Bone marrow (tissue), 2 donors: Measurements from ENCODE around the gene TBC1D21.

Experiments
- DNase-seq, 2 donors: peaks; one replicate each; lab custom pipeline; 2025; lab: John Stamatoyannopoulos, UW

Gene TBC1D21

DNA sequence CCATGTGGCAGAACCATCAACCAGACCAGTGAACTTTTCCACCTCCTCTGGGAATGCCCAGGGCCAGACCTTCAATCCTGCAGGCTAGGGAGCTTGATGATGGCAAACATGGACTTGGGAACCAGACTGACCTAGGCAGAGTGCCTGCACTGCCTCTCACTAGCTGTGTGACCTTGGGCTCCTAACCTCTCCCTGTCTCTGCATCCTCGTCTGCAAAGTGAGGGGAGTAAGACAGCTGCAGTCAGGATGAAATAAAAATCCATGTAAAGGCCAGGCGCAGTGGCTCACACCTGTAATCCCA is 35.4 kb downstream of the TBC1D21 start:
- DNase-seq = no peak

DNA sequence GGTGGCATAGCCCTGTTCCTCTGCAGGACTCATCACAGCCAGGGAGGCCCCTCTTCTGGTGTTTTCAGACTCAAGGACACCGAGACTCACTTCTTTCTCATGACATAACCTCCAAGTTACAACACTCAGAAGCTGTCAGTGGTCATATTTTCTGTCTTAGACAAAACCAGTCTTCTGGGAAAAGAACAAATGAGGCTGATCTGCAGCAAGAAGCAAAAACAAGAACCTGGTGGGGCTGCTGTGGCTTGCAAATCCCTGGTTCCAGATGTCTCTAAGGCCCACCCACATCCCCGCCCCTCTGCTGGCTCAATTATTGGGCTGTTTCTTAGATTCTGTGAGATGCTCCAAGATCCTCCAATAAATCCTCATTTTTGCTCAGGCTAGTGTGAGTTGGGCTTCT is 36.3 kb downstream of the TBC1D21 start:
- no peak for DNase-seq

DNA sequence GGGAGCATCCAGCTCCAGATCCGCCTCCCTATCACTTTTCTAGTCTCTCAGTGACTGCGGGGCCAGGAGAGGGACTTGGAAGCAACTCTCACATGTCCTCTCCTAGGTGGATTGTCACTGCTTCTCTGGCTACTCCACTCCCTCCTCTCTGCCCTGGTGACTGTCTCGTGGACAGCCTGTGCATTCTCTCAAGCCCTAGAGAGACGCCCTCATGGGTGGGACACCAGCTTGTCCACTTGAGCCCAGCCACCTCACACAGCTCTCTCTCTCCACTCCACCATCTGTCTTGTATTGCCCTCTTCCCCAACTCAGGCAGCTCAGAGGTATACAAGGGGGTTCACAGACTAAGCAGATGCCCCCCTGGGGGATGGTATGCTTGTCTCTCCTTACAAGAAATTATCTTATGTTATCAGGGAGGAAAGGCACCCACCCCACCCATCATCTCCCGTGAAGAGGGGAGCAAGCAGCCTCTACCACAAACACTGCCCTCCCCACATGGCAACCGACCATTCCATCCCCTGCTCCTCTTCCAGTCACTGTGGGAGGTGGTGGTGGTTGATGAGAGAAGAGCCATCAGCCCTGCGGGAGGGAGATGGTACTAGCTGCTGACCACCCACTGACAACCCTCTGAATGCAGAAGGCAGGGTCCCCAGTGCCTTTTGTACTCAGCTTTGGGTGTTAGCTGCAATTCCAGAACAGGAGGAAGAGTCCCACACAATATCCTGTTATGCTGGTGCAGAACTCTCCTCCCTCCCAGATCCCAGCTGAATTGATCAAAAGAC is 37.3 kb downstream of the TBC1D21 start:
- DNase-seq = no peak

DNA sequence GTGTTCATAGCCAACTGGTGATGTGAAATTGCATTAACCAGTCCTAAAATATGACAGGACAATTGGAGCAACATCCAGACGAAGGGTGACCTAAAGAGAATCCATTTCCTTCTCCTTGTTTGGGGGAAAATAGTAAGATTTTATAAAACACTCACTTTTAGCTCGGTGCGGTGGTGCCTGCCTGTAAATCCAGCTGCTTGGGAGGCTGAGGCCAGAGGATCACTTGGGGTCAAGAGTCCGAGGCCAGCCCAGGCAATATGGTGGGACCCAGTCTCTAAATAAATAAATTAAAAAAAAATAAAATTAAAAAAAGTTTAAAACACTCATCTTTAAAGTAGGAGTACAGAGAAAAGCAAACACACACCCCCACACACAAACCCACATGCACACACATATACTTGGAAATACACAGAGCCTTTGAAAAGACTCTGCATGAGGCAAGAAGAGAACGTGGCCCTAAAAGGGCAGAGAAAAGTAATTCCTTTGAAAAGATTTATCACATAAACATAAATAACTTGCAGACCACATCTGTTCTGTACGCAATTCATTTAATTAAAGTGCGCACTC is 38.7 kb downstream of the TBC1D21 start:
- DNase-seq = no peak

DNA sequence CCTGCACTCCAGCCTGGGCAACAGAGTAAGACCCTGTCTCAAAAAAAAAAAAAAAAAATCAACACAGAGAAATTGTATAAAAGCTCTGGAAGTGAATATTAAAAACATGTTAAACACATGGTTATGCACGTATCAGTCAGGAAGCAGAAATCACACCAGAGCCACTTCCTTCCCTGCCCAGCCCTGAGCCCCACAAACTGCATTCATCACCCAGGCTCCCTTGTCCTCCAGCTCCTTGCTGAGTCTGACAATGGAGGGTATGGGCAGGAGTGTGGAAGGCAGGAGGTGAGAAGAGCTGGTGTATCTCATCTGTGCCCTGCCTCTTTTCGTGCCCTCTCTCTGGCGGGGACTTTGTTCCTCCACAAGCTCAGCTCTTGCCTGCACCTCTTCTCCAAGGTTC is 40.8 kb downstream of the TBC1D21 start:
- peak in 1 of 2 donors; percentile 6 for DNase-seq

DNA sequence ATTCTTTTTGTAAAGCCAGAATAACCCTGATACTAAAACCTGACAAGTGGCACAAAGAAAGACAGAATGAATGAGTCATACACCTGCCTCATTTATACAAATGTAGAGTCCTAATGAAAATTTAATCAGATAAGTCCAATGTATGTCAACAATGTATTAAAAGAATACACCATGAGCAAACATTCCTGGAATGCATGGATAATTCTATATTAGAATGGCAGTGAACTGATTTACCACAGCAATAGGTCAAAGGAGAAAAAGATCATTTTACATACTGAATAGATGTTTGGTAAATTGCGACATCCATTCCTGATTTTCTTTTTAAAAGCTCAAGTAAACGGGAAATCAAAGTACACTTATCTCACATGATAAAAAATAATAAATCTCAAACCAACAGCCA is 41.7 kb downstream of the TBC1D21 start:
- DNase-seq = no peak

DNA sequence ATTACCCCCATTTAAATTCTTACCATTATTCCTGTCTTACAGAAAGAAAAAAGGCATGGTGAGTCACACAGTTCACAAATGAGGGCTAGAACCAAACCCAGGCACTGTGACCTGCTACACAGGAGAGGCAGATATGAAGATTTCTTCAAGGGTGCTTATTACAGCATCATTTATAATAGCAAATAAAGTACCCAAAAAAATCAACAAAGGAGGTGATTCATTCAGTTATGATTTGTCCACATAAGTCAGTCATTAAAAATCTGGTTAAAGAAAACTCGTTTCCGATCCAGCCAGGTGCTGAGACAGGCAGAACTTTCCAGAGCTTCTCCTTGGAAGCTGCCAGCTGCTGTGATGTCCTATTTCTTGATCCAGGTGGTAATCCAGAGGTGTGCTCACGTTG is 45.4 kb downstream of the TBC1D21 start:
- DNase-seq = no peak

DNA sequence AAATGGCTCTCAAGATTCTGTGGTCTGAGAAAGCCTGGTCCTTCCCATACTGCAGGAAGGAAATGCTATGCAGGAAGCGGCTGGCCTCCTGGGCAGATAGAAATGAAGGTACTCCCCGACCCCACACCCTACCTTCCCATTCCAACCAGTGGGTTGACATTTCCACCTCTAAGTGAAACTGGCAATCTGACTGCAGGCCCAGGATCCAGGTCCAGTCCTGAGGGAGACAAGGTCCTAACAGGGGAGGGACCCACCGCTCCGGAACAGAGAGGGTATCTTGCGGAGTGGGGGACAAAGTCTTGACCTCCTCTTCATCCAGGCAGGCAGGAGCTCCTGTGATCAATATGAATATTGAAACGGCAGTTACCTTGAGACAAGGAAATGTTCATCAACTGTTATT is 46.3 kb downstream of the TBC1D21 start:
- no peak for DNase-seq

DNA sequence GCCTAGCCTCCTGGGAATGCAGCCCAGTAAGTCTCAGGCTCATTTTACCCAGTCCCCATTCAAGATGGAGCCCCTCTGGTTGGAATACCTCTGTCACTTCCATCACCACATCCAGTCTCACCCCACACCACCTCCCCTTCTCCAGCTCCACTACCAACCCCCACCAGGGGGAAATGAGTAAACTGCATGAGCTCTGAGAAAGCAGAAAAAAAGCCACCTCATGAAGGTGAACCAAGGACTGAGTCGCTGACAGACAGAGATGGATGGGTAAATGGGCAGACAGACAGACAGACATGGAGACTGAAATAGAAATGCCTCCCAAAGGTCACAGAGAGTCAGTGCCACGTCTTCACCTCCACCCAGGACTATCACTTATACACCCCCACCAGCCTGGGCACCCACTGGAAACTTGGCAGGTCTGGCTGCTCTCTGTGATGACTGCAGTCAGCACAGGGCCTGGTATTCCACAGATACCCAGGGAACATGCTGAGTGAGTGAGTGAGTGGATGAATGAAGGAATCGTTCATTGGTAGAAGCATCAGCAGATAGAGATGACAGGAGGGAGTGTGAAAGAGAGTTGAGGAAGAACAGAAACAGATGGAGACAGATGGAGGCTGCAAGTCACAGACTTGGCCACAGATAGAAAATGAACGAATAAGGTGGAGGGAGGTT is 48.0 kb downstream of the TBC1D21 start:
- DNase-seq = no peak

DNA sequence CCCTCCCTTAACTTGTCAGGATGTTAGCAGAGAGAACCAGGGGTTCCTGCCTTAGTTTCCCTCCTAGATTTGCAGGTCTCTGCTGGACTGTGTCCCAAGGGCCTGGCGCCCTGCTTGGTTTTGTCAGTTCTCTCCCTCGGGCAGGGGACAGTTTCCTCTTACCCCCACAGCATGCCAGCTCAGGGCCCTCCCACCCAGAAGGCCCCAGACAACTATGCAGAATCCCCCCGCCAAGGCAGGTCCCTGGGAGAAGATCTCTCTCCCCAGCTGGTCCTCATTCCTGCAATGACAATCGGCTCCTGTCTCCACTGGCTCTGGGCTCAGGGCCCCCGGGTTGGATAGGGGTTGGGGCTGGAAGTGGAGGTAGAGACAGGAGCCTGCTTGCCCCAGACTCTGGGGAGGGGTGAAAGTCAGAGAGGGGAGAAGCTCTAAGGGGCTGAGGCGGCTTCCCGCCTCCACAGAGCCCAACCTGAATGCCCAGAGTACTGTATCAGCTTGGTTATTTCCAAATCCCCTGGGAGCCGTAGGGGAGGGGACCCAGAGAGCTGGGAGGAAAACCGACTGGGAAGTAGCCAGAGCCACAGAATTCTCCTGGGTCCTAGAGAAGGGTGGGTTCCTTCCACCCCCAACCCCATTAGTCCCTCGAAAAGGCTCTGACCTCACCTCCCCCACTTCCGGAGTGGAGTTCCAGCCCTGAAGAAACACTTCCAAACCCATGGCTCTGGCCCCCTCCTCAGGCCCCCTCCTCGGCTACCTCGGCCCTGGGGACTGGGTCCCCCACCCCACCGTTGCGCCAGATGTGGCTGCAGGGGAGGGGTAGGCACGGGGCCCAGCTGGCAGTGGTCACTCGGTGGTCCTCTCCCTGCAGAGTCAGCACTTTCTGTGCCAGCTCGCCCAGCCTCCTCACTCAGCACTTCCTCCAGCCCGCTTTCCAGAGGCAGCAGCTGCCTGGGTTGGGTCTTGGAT is 49.1 kb downstream of the TBC1D21 start:
- DNase-seq = no peak

DNA sequence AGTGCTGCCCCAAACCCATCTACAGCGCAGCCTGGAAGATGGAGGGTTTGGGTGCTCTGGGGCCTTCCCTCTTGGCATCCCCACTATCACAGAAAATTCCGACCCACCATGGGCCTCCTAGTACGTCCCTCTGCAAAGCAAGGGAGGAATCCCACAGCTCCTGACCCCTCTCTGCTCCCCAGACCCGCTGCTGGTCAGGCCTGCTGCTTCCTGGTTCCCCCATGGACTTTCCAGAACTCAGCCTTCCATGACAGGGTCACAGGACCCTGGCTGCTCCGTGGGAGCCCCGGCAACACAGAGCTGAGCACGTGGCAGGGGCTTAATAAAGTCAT is 49.8 kb downstream of the TBC1D21 start:
- no peak for DNase-seq

DNA sequence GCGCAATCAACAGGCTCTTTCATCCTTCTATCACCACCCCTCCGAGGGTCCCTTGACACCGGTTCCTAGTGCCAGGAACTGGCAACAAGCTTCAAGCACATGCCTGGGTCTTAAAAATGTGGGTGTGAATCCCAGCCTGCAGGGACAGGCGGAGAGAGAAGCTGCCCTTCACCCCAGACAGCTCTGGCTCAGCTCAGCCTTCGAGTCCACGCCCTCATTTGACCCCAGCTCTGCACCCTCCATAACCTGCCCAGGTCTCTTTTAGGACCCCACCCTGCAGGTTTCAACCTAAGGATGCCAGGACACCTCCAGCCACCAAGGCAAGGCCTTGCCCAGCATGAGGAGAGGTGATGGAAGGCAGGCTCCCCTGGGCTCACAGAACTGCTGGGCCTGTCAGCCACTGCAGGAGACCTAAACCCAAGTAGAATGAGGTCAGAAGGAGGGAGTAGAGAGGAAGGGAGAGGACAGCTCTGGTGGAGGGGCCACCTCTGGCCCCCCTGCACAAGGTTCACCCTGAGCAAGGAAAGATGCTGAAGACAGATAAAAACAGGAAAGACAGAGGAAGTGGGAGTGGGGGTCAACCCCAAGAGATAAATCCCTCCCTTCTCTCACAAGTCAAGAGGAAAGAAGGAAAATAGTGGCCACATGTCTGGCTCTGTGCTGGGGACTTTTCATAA is 50.3 kb downstream of the TBC1D21 start:
- no peak for DNase-seq

DNA sequence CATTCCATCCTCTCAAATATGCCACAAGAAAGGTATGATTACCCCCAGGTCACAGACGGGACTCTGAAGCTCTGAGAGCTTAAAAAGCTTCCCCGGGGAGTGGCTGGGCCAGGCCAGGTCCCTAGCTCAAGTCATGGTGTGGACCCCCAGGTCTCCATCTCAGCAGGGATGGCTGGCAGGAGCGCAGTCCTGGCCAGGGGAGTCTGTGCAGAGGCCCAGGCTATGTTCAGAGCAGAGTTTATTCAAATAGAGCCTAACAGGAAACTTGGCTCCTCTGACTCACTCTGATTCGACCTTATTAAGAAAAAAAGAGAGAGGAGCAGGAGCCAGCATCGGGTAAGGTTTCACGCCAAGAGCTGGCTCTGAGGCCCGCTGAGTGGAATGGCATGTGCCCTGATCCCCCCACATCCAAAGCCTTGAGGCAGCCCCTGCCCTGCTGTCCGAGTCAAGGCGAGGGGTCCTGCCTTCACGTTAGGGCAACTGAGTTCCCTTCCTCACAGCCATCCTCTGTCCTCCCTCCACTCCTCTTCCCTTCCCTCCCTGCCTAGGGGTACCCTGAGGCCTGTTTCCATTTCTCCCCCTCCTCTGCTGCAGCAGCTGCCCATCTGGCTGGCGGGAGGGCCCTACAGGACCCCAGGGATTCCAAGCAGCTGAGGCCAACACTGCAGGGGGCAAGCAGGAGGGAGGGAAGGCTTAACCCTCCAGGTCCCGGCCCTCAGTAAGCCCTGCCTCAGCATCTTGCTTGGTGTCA is 51.0 kb downstream of the TBC1D21 start:
- peak in 1 of 2 donors; percentile 25 for DNase-seq

DNA sequence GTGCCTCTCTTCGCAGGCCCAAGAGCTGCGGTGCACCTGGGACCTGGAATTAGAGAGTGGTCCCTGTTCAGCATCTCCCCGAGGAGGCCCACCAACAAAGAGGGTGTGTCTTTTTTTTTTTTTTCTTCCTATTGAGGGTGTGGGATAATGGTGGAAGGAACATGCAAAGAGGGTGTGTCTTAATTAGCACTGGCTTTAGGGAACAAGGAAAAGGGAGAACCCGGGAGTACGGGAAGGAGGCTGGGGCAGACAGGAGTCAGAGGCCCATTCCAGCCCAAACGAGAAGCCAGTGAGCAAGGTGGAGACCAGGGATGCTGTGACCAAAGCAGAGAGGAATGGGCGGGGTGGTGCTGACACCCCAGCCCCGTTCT is 52.5 kb downstream of the TBC1D21 start:
- DNase-seq = no peak

DNA sequence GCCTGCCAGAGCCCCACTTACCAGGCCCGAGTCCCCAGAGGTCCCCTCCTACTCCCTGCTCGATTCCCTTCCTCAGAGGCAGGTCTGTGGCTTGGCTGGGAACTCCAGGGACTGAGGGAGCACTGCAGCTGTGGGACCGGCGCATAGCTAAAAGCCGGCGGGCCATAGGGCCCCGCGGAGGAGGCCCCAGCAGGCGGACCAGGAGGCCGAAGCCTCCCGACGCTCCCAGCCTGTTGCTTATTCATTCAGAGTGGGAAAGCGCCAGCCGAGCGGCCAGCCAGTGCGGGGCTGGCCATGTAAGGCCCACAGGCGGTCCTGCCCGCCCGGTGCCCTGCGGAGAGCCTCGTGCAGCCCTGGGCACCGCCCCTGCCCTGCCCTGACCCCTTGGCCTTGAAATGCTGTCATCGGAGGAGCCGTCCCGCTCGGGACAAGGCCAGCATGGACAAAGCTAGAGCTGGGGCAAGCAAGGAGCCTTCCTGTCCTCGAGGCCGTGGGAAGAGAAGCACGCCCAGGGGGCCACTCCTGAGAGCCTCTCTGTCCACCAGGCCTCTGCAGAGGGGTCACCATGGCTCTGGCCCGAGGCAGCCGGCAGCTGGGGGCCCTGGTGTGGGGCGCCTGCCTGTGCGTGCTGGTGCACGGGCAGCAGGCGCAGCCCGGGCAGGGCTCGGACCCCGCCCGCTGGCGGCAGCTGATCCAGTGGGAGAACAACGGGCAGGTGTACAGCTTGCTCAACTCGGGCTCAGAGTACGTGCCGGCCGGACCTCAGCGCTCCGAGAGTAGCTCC is 53.0 kb downstream of the TBC1D21 start, which contains the start of gene LOXL1:
Gene LOXL1, plus strand, starts transcription at position 244 of the 784 bp plus-strand sequence. Its CDS starts 322 bp downstream, at position 566.
- no peak for DNase-seq

DNA sequence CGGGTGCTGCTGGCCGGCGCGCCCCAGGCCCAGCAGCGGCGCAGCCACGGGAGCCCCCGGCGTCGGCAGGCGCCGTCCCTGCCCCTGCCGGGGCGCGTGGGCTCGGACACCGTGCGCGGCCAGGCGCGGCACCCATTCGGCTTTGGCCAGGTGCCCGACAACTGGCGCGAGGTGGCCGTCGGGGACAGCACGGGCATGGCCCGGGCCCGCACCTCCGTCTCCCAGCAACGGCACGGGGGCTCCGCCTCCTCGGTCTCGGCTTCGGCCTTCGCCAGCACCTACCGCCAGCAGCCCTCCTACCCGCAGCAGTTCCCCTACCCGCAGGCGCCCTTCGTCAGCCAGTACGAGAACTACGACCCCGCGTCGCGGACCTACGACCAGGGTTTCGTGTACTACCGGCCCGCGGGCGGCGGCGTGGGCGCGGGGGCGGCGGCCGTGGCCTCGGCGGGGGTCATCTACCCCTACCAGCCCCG is 53.7 kb downstream of the TBC1D21 start:
- no peak for DNase-seq

DNA sequence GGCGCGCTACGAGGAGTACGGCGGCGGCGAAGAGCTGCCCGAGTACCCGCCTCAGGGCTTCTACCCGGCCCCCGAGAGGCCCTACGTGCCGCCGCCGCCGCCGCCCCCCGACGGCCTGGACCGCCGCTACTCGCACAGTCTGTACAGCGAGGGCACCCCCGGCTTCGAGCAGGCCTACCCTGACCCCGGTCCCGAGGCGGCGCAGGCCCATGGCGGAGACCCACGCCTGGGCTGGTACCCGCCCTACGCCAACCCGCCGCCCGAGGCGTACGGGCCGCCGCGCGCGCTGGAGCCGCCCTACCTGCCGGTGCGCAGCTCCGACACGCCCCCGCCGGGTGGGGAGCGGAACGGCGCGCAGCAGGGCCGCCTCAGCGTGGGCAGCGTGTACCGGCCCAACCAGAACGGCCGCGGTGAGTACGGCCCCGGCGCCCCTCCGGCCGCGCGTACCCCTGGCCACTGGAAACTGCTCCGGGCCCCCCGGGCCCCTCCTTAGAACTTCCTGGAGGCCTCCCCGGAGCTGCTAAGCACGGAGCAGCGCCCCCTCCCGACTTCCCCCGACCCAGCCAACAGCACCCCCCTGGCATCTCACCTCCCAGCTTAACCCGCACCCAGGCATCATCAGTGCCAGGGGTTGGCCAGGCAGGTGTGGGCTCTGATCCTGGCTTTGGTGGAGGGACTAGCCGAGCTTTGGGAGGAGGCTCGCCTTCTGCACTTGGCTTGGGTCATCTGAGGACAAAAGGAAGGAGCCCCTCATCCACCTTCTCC is 54.3 kb downstream of the TBC1D21 start:
- peak in 1 of 2 donors; percentile 58 for DNase-seq

DNA sequence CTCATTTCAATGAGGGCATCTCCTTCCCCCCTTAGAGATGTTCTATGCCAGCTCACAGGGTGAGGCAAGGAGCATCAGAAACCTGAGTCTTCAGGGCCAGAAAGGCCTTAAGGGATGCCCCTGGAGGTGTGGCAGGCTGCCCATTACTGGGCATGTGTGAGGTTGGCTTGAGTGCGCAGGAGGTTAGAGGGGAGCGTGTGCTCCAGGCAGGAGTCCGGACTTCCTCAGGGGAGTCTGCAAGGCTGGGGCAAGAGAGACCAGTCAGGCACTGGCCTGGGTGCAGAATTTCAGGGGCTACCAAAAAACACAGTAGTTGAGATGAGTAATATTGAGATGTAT is 54.8 kb downstream of the TBC1D21 start:
- DNase-seq = no peak

DNA sequence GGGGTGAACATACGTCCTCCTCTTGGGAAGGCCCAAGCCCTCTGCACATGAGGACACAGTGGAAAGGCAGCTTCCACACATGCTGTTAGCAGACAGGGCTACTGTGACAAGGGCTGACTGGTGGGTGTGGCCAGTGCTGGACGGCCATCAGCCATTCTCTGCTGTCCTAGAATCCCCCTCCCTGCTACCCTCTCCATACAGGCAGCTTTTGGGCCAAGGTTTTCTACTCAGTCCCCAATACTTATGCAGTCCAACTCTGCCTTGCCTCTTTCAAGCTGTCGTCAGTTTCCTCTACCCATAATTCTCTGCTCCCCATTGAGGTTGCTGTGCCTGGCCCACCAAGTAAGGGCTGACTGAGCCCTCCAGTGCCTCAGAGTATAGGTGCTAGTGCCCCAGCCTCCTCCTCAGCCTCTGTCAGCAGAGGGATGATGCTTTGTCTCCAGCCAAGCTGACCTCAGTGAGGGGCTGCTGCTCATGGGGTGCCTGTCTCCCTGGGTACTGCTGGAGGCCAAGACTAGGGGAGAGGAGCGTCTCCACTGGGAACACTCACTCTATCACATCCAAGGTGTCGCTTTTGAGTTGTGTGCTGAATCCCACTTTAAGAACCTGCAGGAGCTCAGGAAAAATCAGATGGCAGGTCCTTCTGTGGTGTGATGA is 55.7 kb downstream of the TBC1D21 start:
- no peak for DNase-seq
